Neuronal stem cell (in vitro differentiated cells): ENCODE data around the gene ETNK1.
A peak's percentile ranks its signal among the peaks of the same experiment; 100 is the strongest.

Source experiments
- DNase-seq: peaks from one replicate; pipeline ENCODE4 v3.0.0-alpha.2; 2013; ENCODE audit warnings: low spot score
- H2AFZ ChIP-seq: one replicate; pipeline ENCODE4 v1.6.1; 2013; ENCODE audit warnings: mild to moderate bottlenecking, low read length, inconsistent platforms
- H2AK5ac ChIP-seq: 2 replicates; pipeline ENCODE4 v1.6.1; 2013; ENCODE audit warnings: low read depth, mild to moderate bottlenecking, inconsistent platforms, low read length, moderate library complexity, mixed read lengths
- H2BK120ac ChIP-seq: 2 replicates; pipeline ENCODE4 v1.6.1; 2013; ENCODE audit warnings: low read depth, mild to moderate bottlenecking, inconsistent platforms, low read length, moderate library complexity, mixed read lengths
- H2BK12ac ChIP-seq: one replicate; pipeline ENCODE4 v1.6.1; 2013; ENCODE audit warnings: low read length, inconsistent platforms
- H2BK15ac ChIP-seq: 2 replicates; pipeline ENCODE4 v1.6.1; 2013; ENCODE audit warnings: mild to moderate bottlenecking, low read length, inconsistent platforms, mixed read lengths
- H2BK5ac ChIP-seq: one replicate; pipeline ENCODE4 v1.6.1; 2013; ENCODE audit warnings: inconsistent platforms, mild to moderate bottlenecking, low read length, moderate library complexity
- H3K14ac ChIP-seq: one replicate; pipeline ENCODE4 v1.6.1; 2013; ENCODE audit warnings: low read length, inconsistent platforms
- H3K18ac ChIP-seq: 2 replicates; pipeline ENCODE4 v1.6.1; 2013; ENCODE audit warnings: low read length, inconsistent platforms
- H3K23ac ChIP-seq: 2 replicates; pipeline ENCODE4 v1.6.1; 2013; ENCODE audit warnings: low read depth, mild to moderate bottlenecking, mixed read lengths, low read length, inconsistent platforms; ENCODE audit not compliant: poor library complexity
- H3K27ac ChIP-seq: replicated peaks from 3 replicates; pipeline ENCODE4 v1.5.1; 2013; ENCODE audit warnings: low read length, inconsistent platforms
- H3K27me3 ChIP-seq, 3 experiments: 2 replicates each; pipeline ENCODE4 v1.6.1; 2013; ENCODE audit warnings: low read length in 3 of 3, mild to moderate bottlenecking in 2 of 3, inconsistent platforms in 1 of 3, low read depth in 1 of 3, mixed read lengths in 1 of 3, moderate library complexity in 1 of 3; ENCODE audit not compliant: control insufficient read depth in 3 of 3, insufficient read depth in 3 of 3
- H3K36me3 ChIP-seq, 2 donors: replicated peaks in 1 of 2; 2 replicates each; pipeline ENCODE4 v1.6.1; 2013; ENCODE audit warnings: low read length in 2 of 2; ENCODE audit not compliant: control insufficient read depth in 2 of 2, insufficient read depth in 2 of 2
- H3K4ac ChIP-seq: 2 replicates; pipeline ENCODE4 v1.6.1; 2013; ENCODE audit warnings: inconsistent platforms, mild to moderate bottlenecking, low read length, moderate library complexity
- H3K4me1 ChIP-seq, 2 donors: 1 replicate in 1 of 2; 2 replicates in 1 of 2; pipeline ENCODE4 v1.6.1; 2013; ENCODE audit warnings: low read length in 2 of 2, low read depth in 1 of 2; ENCODE audit not compliant: control insufficient read depth in 2 of 2, insufficient read depth in 1 of 2
- H3K4me2 ChIP-seq: one replicate; pipeline ENCODE4 v1.6.1; 2013; ENCODE audit warnings: mild to moderate bottlenecking, low read length, inconsistent platforms; ENCODE audit not compliant: insufficient read depth, poor library complexity, severe bottlenecking
- H3K4me3 ChIP-seq, 2 donors: 2 replicates each; pipeline ENCODE4 v1.5.1; 2013; ENCODE audit warnings: low read length in 2 of 2, mild to moderate bottlenecking in 2 of 2, inconsistent platforms in 1 of 2, moderate library complexity in 1 of 2
- H3K79me1 ChIP-seq: one replicate; pipeline ENCODE4 v1.6.1; 2013; ENCODE audit warnings: low read depth, mild to moderate bottlenecking, inconsistent platforms, low read length, moderate library complexity
- H3K9ac ChIP-seq: one replicate; pipeline ENCODE4 v1.6.1; 2013; ENCODE audit warnings: mild to moderate bottlenecking, low read depth, low read length, inconsistent platforms; ENCODE audit not compliant: poor library complexity
- H3K9me3 ChIP-seq, 2 donors: replicated peaks in 1 of 2; 2 replicates each; pipeline versions ENCODE3 to v1.6.1; 2013; ENCODE audit warnings: low read length in 2 of 2, mild to moderate bottlenecking in 2 of 2, inconsistent platforms in 1 of 2, low read depth in 1 of 2, mixed read lengths in 1 of 2, moderate library complexity in 1 of 2; ENCODE audit not compliant: control insufficient read depth in 2 of 2, insufficient read depth in 1 of 2
- H4K8ac ChIP-seq: one replicate; pipeline ENCODE4 v1.6.1; 2013; ENCODE audit warnings: low read depth, mild to moderate bottlenecking, inconsistent platforms, low read length, moderate library complexity
- H4K91ac ChIP-seq: one replicate; pipeline ENCODE4 v1.6.1; 2013; ENCODE audit warnings: low read length, low read depth, mild to moderate bottlenecking, inconsistent platforms; ENCODE audit not compliant: poor library complexity
- WGBS, 2 donors: extraction: QIAGEN DNeasy Blood & Tissue Kit; methylation state at CpG; one replicate each; pipeline ENCODE4 v1.1.7; 2013; ENCODE audit warnings: missing lambda C conversion rate in 2 of 2, mixed read lengths in 1 of 2; ENCODE audit not compliant: insufficient read length in 2 of 2, insufficient replicate concordance in 1 of 2; ENCODE audit errors: extremely low coverage in 2 of 2; 5-methylcytosine and 5-hydroxymethylcytosine counted together

ETNK1 gene

DNA sequence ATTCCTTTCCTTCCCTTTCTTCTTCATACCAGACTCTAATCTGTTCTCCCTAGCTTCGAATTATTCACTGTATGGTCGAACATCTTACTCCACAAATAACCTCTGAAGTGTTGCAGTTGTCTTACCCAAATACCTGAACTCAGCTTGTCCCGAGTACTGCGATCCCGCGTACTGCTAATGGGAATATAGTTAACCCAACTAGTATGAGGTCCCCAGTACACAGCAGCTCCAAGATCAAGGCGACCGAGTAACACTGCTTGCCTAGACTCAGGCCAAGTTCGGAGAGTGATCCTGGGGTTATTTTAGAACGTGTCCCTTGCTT lies 462 bp upstream of the ETNK1 start:
- H4K8ac ChIP-seq = no peak overlapping the region
- peak overlapping the region in 1 of 2 donors; percentile 87 for H3K4me3 ChIP-seq

GRCh38 chr12:22625762-22626294 lies 857 bp downstream of the ETNK1 start:
- H4K91ac ChIP-seq = no peak overlapping the region
- H2AK5ac ChIP-seq = peak overlapping the region; percentile 78
- H2AFZ ChIP-seq = peak overlapping the region; percentile 92
- peak; percentile 61 for DNase-seq
- peak overlapping the region; percentile 87 to 97 for H3K4me3 ChIP-seq
- peaks cover 3 to 17% of the 10 kb centered on the region in 2 donors for H3K4me1 ChIP-seq
- WGBS, 2 donors = no CpG with 5 or more reads among the region's 18 CpGs
- H3K4me2 ChIP-seq = peak overlapping the region; percentile 86
- H3K4ac ChIP-seq = no peak overlapping the region
- H2BK12ac ChIP-seq = no peak overlapping the region
- H3K14ac ChIP-seq = no peak overlapping the region
- no peak overlapping the region for H3K23ac ChIP-seq
- no peak overlapping the region for H2BK15ac ChIP-seq
- H3K9me3 ChIP-seq = no peaks in the 10 kb centered on the region
- H2BK5ac ChIP-seq = peak overlapping the region; percentile 95
- peak overlapping the region; percentile 97 for H3K9ac ChIP-seq
- peak overlapping the region; percentile 78 for H3K27ac ChIP-seq
- H3K18ac ChIP-seq = peak overlapping the region; percentile 98
- H2BK120ac ChIP-seq = no peak overlapping the region
- H4K8ac ChIP-seq = no peak overlapping the region
- H3K79me1 ChIP-seq = peaks cover 4% of the 10 kb centered on the region
- peaks cover 0 to 34% of the 10 kb centered on the region in 2 donors for H3K36me3 ChIP-seq
- no peaks in the 10 kb centered on the region for H3K27me3 ChIP-seq

More for the DNA sequence above, 462 bp upstream of the ETNK1 start:
- Histone ChIP-seq H2AK5ac (no peak overlapping the region), H3K36me3 (peaks cover 0 to 24% of the 10 kb centered on the region in 2 donors), H3K4ac (no peak overlapping the region), H3K4me2 (peak overlapping the region; percentile 86), H3K14ac (no peak overlapping the region), H4K91ac (no peak overlapping the region), H2BK15ac (no peak overlapping the region), H2BK12ac (no peak overlapping the region), H2BK120ac (no peak overlapping the region), H3K23ac (no peak overlapping the region), H3K79me1 (peaks cover 4% of the 10 kb centered on the region), H3K9ac (no peak overlapping the region), H2BK5ac (no peak overlapping the region), H3K18ac (no peak overlapping the region), H3K4me1 (peaks cover 3 to 17% of the 10 kb centered on the region in 2 donors), H2AFZ (peak overlapping the region; percentile 92), H3K9me3 (no peaks in the 10 kb centered on the region), H3K27me3 (no peaks in the 10 kb centered on the region), H3K27ac (no peak overlapping the region)
- no CpG with 5 or more reads among the region's 10 CpGs for WGBS, 2 donors
- DNase-seq = no peak

GRCh38 chr12:22626406-22626805 lies 1.4 kb downstream of the ETNK1 start:
- no peak overlapping the region for H3K18ac ChIP-seq
- H3K36me3 ChIP-seq = peaks cover 0 to 39% of the 10 kb centered on the region in 2 donors
- H3K9me3 ChIP-seq = no peaks in the 10 kb centered on the region
- peak overlapping the region; percentile 14 for H2AFZ ChIP-seq
- DNase-seq = no peak
- H3K9ac ChIP-seq = no peak overlapping the region
- H3K4me1 ChIP-seq = peaks cover 3 to 17% of the 10 kb centered on the region in 2 donors
- no peak overlapping the region for H2BK5ac ChIP-seq
- no peaks in the 10 kb centered on the region for H3K27me3 ChIP-seq
- H2AK5ac ChIP-seq = no peak overlapping the region
- peak overlapping the region in 1 of 2 donors; percentile 87 for H3K4me3 ChIP-seq
- no peak overlapping the region for H3K14ac ChIP-seq
- no peak overlapping the region for H3K23ac ChIP-seq
- WGBS, 2 donors = no CpG with 5 or more reads among the region's 4 CpGs
- H3K79me1 ChIP-seq = peaks cover 4% of the 10 kb centered on the region
- no peak overlapping the region for H2BK15ac ChIP-seq
- no peak overlapping the region for H4K8ac ChIP-seq
- H4K91ac ChIP-seq = no peak overlapping the region
- H3K4me2 ChIP-seq = no peak overlapping the region
- H2BK12ac ChIP-seq = no peak overlapping the region
- H3K27ac ChIP-seq = no peak overlapping the region
- H2BK120ac ChIP-seq = no peak overlapping the region
- no peak overlapping the region for H3K4ac ChIP-seq

DNA sequence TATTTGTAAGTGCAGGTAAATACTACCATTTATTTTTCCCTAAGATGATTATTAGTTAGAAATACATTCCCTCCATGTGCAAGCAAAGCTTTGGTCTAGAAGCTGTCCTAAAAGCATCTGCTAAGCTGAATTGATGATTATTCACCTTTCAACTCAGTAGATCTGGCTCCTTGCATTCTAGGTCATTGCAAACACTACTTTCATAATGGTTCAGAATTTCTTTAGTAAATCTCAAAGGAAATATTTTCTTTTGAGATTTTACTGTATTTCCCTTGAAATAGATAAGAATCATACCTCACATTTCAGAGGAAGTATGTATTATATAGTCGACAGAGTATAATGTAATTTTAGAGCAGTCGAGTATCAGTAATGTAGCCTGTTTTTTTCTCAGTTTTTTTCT lies 2.4 kb downstream of the ETNK1 start:
- Histone ChIP-seq H2AK5ac (no peak overlapping the region), H4K91ac (no peak overlapping the region), H3K4me3 (peak overlapping the region in 1 of 2 donors; percentile 87), H3K4me1 (peaks cover 3 to 17% of the 10 kb centered on the region in 2 donors), H2AFZ (no peak overlapping the region), H2BK15ac (no peak overlapping the region), H3K23ac (no peak overlapping the region), H3K9ac (no peak overlapping the region), H4K8ac (no peak overlapping the region), H2BK120ac (no peak overlapping the region), H3K14ac (no peak overlapping the region), H3K9me3 (no peaks in the 10 kb centered on the region), H3K27me3 (no peaks in the 10 kb centered on the region), H2BK5ac (no peak overlapping the region), H3K36me3 (peaks cover 0 to 48% of the 10 kb centered on the region in 2 donors), H3K79me1 (peaks cover 4% of the 10 kb centered on the region), H3K27ac (no peak overlapping the region), H3K18ac (no peak overlapping the region), H2BK12ac (no peak overlapping the region), H3K4me2 (no peak overlapping the region), H3K4ac (no peak overlapping the region)
- DNase-seq = no peak
- WGBS, 2 donors = no CpG with 5 or more reads among the region's 2 CpGs
